ENCODE data around the gene TBC1D2. TPM values are rescaled to one million over a fixed set of nuclear protein-coding genes. Genes with fewer than 3 reads are reported as not detected.
A peak's percentile ranks its signal among the peaks of the same experiment; 100 is the strongest.

Gene TBC1D2
- total and polyA plus RNA-seq, 2 of the 13 experiments (the other 11 are each of a cell fraction or from before 2014, with no cell fraction given), result 2.0 to 2.8 TPM

DNA sequence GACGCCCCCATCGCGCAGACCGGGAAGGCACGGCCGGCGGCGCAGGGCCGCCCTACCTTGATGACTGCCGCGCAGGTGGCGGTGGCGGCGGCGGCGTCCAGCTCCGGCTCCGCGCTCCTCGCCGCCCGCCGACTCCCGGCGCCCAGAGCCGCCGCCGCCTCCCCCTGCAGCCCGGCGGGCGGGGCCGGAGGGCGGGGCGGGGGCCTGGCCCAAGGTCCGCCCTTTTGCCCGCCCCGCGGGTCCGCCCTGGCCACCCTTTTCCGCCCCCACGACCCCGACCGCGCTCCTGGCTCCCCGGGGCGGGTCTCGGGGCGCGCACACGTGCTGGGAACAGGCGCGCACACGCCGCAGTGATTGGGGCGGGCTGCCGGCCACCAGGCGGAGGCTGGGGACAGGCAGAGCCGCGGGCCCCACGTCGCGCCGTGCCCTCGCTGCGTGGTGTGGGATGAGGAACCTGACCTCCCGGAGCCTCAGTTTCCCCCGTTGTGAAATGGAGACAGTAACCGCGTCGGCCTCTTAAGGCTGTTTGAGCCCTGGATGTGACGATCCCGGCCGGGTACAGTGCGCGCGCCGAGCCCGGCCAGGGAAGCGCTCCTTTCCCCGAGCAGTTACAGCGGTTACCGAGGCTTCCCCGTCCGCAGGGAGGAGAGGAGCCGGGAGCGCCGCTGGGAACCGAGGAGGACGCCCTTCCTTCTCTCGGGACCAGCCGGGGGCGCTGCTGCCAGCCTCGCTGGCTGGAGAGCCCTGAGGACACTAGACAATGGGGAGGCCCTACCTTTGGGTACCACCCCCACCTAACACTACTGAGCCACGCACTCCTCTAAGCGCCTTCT, 62.7 kb downstream of the TBC1D2 start, which contains the start of gene CORO2A (continued):
- TF ChIP-seq, protein P1, sequence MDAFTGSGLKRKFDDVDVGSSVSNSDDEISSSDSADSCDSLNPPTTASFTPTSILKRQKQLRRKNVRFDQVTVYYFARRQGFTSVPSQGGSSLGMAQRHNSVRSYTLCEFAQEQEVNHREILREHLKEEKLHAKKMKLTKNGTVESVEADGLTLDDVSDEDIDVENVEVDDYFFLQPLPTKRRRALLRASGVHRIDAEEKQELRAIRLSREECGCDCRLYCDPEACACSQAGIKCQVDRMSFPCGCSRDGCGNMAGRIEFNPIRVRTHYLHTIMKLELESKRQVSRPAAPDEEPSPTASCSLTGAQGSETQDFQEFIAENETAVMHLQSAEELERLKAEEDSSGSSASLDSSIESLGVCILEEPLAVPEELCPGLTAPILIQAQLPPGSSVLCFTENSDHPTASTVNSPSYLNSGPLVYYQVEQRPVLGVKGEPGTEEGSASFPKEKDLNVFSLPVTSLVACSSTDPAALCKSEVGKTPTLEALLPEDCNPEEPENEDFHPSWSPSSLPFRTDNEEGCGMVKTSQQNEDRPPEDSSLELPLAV (CRISPR knock-in tag; conservative IDR thresholded peaks at IDR 0.05; ENCODE audit: low read depth), result no peak
- TF ChIP-seq ZFP82 (CRISPR knock-in tag; IDR thresholded peaks at IDR 0.05; ENCODE audit: borderline replicate concordance), result peak; percentile 55; the same call in 1 of the 2 replicates
- TF ChIP-seq, protein P2, sequence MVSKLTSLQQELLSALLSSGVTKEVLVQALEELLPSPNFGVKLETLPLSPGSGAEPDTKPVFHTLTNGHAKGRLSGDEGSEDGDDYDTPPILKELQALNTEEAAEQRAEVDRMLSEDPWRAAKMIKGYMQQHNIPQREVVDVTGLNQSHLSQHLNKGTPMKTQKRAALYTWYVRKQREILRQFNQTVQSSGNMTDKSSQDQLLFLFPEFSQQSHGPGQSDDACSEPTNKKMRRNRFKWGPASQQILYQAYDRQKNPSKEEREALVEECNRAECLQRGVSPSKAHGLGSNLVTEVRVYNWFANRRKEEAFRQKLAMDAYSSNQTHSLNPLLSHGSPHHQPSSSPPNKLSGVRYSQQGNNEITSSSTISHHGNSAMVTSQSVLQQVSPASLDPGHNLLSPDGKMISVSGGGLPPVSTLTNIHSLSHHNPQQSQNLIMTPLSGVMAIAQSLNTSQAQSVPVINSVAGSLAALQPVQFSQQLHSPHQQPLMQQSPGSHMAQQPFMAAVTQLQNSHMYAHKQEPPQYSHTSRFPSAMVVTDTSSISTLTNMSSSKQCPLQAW (CRISPR knock-in tag; IDR thresholded peaks at IDR 0.05), result peak; percentile 49; the same call in 1 of the 2 replicates
- 0 out of 2 replicates have a peak, but pooled peaks have one; percentile 25 for TF ChIP-seq ZSCAN12 (CRISPR knock-in tag; IDR thresholded peaks at IDR 0.05)
- TF ChIP-seq, protein P3, sequence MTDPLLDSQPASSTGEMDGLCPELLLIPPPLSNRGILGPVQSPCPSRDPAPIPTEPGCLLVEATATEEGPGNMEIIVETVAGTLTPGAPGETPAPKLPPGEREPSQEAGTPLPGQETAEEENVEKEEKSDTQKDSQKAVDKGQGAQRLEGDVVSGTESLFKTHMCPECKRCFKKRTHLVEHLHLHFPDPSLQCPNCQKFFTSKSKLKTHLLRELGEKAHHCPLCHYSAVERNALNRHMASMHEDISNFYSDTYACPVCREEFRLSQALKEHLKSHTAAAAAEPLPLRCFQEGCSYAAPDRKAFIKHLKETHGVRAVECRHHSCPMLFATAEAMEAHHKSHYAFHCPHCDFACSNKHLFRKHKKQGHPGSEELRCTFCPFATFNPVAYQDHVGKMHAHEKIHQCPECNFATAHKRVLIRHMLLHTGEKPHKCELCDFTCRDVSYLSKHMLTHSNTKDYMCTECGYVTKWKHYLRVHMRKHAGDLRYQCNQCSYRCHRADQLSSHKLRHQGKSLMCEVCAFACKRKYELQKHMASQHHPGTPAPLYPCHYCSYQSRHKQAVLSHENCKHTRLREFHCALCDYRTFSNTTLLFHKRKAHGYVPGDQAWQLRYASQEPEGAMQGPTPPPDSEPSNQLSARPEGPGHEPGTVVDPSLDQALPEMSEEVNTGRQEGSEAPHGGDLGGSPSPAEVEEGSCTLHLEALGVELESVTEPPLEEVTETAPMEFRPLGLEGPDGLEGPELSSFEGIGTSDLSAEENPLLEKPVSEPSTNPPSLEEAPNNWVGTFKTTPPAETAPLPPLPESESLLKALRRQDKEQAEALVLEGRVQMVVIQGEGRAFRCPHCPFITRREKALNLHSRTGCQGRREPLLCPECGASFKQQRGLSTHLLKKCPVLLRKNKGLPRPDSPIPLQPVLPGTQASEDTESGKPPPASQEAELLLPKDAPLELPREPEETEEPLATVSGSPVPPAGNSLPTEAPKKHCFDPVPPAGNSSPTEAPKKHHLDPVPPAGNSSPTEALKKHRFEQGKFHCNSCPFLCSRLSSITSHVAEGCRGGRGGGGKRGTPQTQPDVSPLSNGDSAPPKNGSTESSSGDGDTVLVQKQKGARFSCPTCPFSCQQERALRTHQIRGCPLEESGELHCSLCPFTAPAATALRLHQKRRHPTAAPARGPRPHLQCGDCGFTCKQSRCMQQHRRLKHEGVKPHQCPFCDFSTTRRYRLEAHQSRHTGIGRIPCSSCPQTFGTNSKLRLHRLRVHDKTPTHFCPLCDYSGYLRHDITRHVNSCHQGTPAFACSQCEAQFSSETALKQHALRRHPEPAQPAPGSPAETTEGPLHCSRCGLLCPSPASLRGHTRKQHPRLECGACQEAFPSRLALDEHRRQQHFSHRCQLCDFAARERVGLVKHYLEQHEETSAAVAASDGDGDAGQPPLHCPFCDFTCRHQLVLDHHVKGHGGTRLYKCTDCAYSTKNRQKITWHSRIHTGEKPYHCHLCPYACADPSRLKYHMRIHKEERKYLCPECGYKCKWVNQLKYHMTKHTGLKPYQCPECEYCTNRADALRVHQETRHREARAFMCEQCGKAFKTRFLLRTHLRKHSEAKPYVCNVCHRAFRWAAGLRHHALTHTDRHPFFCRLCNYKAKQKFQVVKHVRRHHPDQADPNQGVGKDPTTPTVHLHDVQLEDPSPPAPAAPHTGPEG (CRISPR knock-in tag; IDR thresholded peaks at IDR 0.05), result no peak
- TF ChIP-seq, protein P4, sequence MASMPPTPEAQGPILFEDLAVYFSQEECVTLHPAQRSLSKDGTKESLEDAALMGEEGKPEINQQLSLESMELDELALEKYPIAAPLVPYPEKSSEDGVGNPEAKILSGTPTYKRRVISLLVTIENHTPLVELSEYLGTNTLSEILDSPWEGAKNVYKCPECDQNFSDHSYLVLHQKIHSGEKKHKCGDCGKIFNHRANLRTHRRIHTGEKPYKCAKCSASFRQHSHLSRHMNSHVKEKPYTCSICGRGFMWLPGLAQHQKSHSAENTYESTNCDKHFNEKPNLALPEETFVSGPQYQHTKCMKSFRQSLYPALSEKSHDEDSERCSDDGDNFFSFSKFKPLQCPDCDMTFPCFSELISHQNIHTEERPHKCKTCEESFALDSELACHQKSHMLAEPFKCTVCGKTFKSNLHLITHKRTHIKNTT (CRISPR knock-in tag; IDR thresholded peaks at IDR 0.05), result no peak
- TF ChIP-seq NFE2 (CRISPR knock-in tag; IDR thresholded peaks at IDR 0.05), result no peak
- peak; percentile 26; the same call in 1 of the 2 replicates for TF ChIP-seq ZNF629 (CRISPR knock-in tag; conservative IDR thresholded peaks at IDR 0.05)
- TF ChIP-seq BORCS8-MEF2B (CRISPR knock-in tag; IDR thresholded peaks at IDR 0.05), result peak; percentile 49; the same call in 1 of the 2 replicates
- TF ChIP-seq ZMYM2 (CRISPR knock-in tag; IDR thresholded peaks at IDR 0.05), result no peak
- no peak for TF ChIP-seq ZNF282 (IDR thresholded peaks at IDR 0.05; ENCODE audit: partially characterized antibody)
- TF ChIP-seq, protein P5, sequence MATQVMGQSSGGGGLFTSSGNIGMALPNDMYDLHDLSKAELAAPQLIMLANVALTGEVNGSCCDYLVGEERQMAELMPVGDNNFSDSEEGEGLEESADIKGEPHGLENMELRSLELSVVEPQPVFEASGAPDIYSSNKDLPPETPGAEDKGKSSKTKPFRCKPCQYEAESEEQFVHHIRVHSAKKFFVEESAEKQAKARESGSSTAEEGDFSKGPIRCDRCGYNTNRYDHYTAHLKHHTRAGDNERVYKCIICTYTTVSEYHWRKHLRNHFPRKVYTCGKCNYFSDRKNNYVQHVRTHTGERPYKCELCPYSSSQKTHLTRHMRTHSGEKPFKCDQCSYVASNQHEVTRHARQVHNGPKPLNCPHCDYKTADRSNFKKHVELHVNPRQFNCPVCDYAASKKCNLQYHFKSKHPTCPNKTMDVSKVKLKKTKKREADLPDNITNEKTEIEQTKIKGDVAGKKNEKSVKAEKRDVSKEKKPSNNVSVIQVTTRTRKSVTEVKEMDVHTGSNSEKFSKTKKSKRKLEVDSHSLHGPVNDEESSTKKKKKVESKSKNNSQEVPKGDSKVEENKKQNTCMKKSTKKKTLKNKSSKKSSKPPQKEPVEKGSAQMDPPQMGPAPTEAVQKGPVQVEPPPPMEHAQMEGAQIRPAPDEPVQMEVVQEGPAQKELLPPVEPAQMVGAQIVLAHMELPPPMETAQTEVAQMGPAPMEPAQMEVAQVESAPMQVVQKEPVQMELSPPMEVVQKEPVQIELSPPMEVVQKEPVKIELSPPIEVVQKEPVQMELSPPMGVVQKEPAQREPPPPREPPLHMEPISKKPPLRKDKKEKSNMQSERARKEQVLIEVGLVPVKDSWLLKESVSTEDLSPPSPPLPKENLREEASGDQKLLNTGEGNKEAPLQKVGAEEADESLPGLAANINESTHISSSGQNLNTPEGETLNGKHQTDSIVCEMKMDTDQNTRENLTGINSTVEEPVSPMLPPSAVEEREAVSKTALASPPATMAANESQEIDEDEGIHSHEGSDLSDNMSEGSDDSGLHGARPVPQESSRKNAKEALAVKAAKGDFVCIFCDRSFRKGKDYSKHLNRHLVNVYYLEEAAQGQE (IDR thresholded peaks at IDR 0.05; ENCODE audit: borderline replicate concordance in 1 of 2, low read depth in 1 of 2, low read length in 2 of 2), result no peak
- peak; percentile 89; the same call in 1 of the 2 replicates for TF ChIP-seq ZNF333 (CRISPR knock-in tag; IDR thresholded peaks at IDR 0.05; ENCODE audit: borderline replicate concordance)

Data from HepG2 (cell line).